NCI-H1092 (cell line): ENCODE measurements around the gene TMEM41B.
"Not testable (repeated sequence)": the region's sequence is repeated elsewhere in the genome, so short reads cannot be mapped to it uniquely, and the experiment has no call there.

ENCODE experiments used
- DNase-seq: peaks from one replicate; lab custom pipeline; 2025; lab: John Stamatoyannopoulos, UW

TMEM41B gene

GRCh38 chr11:9259981-9260837 is 54.2 kb downstream of the TMEM41B start:
- DNase-seq = no peak

GRCh38 chr11:9258279-9258678 is 56.1 kb downstream of the TMEM41B start:
- DNase-seq = not testable (repeated sequence)

DNA sequence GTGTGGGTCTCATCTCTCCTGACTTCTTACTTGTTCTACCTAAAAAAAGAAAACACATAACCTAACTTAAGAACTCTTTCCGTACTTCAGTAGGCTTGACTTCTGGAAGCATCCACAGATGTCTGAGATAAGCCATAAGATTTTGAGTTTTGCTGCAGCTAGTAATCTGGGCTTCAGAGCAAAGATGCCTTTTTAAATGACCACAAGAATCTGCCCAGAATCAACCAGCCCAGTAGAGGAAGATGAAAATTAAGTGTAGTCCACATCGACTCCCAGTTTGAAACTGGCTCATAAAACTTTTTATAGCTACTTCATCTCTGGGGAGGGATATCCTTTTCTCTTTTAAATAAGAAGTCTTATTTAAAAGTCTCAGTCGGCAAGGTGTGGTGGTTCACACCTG is 60.0 kb downstream of the TMEM41B start:
- no peak for DNase-seq

DNA sequence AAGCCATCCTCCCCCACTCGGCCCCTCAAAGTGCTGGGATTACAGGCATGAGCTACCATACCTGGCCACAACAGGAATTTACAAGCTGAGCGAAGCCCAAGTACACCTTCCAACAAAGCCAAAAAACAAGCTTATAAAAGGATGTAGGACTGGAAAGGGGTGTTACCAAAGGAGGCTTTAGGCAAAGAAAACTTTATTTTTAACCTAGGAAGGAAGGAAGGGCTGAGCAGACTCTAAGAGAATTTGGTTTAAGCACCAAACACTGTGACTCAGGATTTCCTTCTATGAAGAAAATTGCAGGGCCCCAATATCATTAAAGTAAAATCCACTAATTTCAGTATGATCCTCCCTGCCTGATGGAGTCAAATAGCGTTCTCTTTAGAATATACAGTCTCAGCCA is 61.3 kb downstream of the TMEM41B start:
- DNase-seq = no peak

DNA sequence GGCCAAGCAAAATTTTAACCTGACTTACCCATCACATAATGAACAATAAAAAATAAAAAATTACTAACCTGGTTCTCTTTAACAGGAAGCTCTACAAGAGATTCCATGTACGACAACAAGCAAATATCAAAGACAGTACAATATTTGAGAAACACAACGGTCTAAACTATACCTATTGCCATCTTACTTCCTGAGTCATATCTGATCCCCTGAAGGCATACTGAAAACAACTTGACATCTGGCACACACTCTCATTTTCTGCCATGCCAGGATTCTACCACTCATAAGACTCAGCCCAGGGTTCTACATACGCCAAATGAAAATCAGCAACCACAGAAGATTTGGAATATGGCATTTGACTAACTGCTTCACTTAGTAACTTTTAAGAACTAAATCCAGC is 63.1 kb downstream of the TMEM41B start:
- DNase-seq = no peak

DNA sequence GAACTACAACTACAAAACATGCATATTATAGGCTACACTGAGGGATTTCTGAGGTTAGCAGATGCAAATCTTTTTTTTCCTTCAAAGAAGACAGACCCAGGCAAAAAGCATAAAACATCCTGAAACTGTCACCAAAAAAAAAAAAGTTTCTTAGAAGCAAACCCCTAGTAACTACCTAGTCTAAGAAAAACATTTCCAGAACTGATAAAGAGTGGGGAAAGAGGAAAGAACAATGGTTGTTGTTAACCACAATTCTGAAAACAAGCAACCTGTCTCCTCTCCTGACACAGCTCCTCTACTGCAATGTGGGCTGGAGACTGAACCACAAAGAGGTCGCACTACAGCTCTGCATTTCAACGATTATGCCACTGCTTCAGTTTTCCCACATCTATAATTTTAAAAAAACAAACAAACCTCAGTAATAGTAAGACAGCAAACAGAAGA is 64.2 kb downstream of the TMEM41B start:
- no peak for DNase-seq

DNA sequence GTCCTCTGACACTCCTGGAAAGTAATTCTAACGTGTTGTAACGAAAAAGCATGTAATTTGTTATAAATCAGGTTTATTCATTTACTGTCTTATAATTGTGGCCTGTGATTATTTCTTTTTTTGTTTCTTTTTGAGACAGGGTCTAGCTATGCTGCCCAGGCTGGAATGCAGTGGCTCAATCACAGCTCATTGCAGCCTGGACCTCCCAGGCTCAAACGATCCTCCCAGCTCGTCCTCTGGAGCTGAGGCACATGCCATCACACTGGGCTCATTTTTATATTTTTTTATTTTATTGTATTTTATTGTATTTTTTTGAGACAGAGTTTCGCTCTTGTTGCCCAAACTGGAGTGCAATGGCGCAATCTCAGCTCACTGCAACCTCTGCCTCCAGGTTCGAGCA is 65.1 kb downstream of the TMEM41B start:
- DNase-seq = no peak

DNA sequence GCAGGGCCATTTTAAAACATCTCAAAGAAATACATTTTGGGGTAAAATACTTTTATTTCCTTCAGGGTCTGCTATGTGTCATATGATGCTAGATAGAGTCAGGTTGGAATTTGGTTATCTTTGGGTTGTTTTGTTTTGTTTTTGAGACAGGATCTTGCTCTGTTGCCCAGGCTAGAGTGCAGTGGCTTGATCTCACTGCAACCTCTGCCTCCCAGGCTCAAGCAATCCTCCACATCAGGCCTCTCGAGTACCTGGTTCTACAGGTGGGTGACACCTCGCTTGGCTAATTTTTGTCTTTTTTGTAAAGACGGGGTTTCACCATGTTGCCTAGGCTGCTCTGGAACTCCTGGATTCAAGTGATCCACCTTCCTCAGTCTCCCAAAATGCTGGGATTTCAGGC is 66.5 kb downstream of the TMEM41B start:
- DNase-seq = no peak

DNA sequence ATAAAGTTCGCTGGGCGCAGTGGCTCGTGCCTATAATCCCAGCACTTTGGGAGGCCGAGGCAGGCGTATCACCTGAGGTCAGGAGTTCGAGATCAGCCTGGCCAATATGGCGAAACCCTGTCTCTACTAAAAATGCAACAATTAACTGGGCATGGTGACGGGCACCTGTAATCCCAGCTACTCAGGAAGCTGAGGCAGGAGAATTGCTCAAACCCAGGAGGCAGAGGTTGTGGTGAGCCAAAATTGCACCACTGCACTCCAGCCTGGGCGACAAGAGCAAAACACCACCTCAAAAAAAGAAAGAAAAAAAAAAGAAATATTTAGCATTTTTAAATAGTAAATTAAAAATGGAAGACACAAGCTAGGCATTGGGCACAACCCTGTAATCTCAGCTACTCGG is 78.2 kb downstream of the TMEM41B start:
- not testable (repeated sequence) for DNase-seq

- no peak for DNase-seq
Measured at GRCh38 chr11:9232482-9232881, 81.9 kb downstream of the TMEM41B start.

- no peak for DNase-seq
Measured at GRCh38 chr11:9231848-9232177, 82.6 kb downstream of the TMEM41B start.
